Choroid plexus epithelial cell (primary cell): Measurements from ENCODE around the gene FMNL2.
"Not testable (repeated sequence)": the region's sequence is repeated elsewhere in the genome, so short reads cannot be mapped to it uniquely, and the experiment has no call there.

Experiments
- DNase-seq: peaks from one replicate; pipeline ENCODE4 v3.0.0-alpha.2; 2010; ENCODE audit warnings: low read depth
- H3K4me3 ChIP-seq: 2 replicates; pipeline ENCODE4 v1.5.1; 2011; ENCODE audit warnings: low read depth, mild to moderate bottlenecking, control low read depth, low read length, moderate library complexity
- CTCF ChIP-seq: conservative IDR thresholded peaks from 2 replicates; pipeline ENCODE4 v1.5.1; 2011; ENCODE audit warnings: low read depth, mild to moderate bottlenecking, control low read depth, inconsistent platforms, low read length, moderate library complexity

Gene FMNL2

GRCh38 chr2:152384992-152385391 lies 50.0 kb downstream of the FMNL2 start:
- DNase-seq = no peak
- no peak overlapping the region for H3K4me3 ChIP-seq
- no peak for TF ChIP-seq CTCF

- TF ChIP-seq CTCF = no peak
- no peak overlapping the region for H3K4me3 ChIP-seq
- no peak for DNase-seq
These were observed 50.7 kb downstream of the FMNL2 start for GRCh38 chr2:152385650-152386049.

- TF ChIP-seq CTCF = no peak
- H3K4me3 ChIP-seq = no peak overlapping the region
- no peak for DNase-seq
These were observed 51.3 kb downstream of the FMNL2 start for GRCh38 chr2:152386266-152386665.

- DNase-seq = no peak
- no peak overlapping the region for H3K4me3 ChIP-seq
- no peak for TF ChIP-seq CTCF
These were observed 52.1 kb downstream of the FMNL2 start for GRCh38 chr2:152387041-152387440.

GRCh38 chr2:152388269-152388668 lies 53.3 kb downstream of the FMNL2 start:
- H3K4me3 ChIP-seq, DNase-seq: not testable (repeated sequence)

GRCh38 chr2:152389483-152389882 lies 54.5 kb downstream of the FMNL2 start:
- no peak for DNase-seq
- no peak for TF ChIP-seq CTCF
- no peak overlapping the region for H3K4me3 ChIP-seq

- no peak for TF ChIP-seq CTCF
- H3K4me3 ChIP-seq = no peak overlapping the region
- no peak for DNase-seq
These were observed 55.9 kb downstream of the FMNL2 start for GRCh38 chr2:152390837-152391236.

- H3K4me3 ChIP-seq = no peak overlapping the region
- no peak for TF ChIP-seq CTCF
- DNase-seq = no peak
These were observed 56.3 kb downstream of the FMNL2 start for GRCh38 chr2:152391318-152391717.
